Suprapubic skin (tissue), 4 donors: ENCODE data around the gene PTGES2. TPM values are rescaled to one million over a fixed set of nuclear protein-coding genes. Genes with fewer than 3 reads are reported as not detected.
A peak's percentile ranks its signal among the peaks of the same experiment; 100 is the strongest.

ENCODE experiments used
- DNase-seq, 2 donors: peaks; one replicate each; pipeline ENCODE4 v3.0.0-alpha.2; 2019; ENCODE audit warnings: low spot score in 2 of 2
- H3K27ac ChIP-seq: fragments of 200-600 bp; sonication (generic); one replicate; pipeline ENCODE4 v1.5.1; 2019
- H3K27me3 ChIP-seq: fragments of 200-600 bp; sonication (generic); one replicate; pipeline ENCODE4 v1.5.1; 2019
- H3K36me3 ChIP-seq: fragments of 200-600 bp; sonication (generic); one replicate; pipeline ENCODE4 v1.5.1; 2019
- H3K4me1 ChIP-seq: fragments of 200-600 bp; sonication (generic); one replicate; pipeline ENCODE4 v1.5.1; 2019
- H3K4me3 ChIP-seq: fragments of 200-600 bp; sonication (generic); one replicate; pipeline ENCODE4 v1.5.1; 2019; ENCODE audit warnings: mild to moderate bottlenecking
- H3K9me3 ChIP-seq: fragments of 200-600 bp; sonication (generic); one replicate; pipeline ENCODE4 v1.5.1; 2019
- CTCF ChIP-seq, 2 donors: fragments of 200-600 bp in 1 of 2; fragments of 450-650 bp in 1 of 2; sonication (generic) in 1 of 2; IDR thresholded peaks; one replicate each; pipeline ENCODE4 v1.5.1; 2016 to 2019; ENCODE audit warnings: antibody characterized with exemption in 2 of 2, mild to moderate bottlenecking in 1 of 2, moderate library complexity in 1 of 2
- EP300 ChIP-seq: sonication (generic); formaldehyde crosslinking; IDR thresholded peaks from one replicate; pipeline ENCODE4 v1.6.1; 2017; ENCODE audit warnings: antibody characterized with exemption
- POLR2A ChIP-seq, 2 donors: fragments of 450-650 bp; IDR thresholded peaks; one replicate each; pipeline ENCODE4 v1.6.1; 2017; ENCODE audit warnings: antibody characterized with exemption in 2 of 2, mild to moderate bottlenecking in 2 of 2, moderate library complexity in 2 of 2
- POLR2AphosphoS5 ChIP-seq, 3 donors: sonication (generic); formaldehyde crosslinking; IDR thresholded peaks; one replicate each; pipeline ENCODE4 v1.6.1; 2017; ENCODE audit warnings: antibody characterized with exemption in 3 of 3
- WGBS: methylation state at CpG from one replicate; pipeline ENCODE4 v1.1.5; 2018; 5-methylcytosine and 5-hydroxymethylcytosine counted together
- total RNA-seq, 4 donors: library from RNA; depleted of rRNA; stranded (reverse); fragments of >200 nt; gene quantifications; one replicate each; pipeline ENCODE4 v1.1.0, GENCODE V29; 2016

PTGES2 gene
- total RNA-seq, 4 donors from 2014 or later, result 47.4 to 76.0 (median 55.9) TPM

- TF ChIP-seq EP300 (no peak), CTCF (IDR thresholded peaks at IDR 0.05) (no peak), POLR2A (IDR thresholded peaks at IDR 0.05) (no peak), POLR2AphosphoS5 (IDR thresholded peaks at IDR 0.05) (no peak)
- Histone ChIP-seq H3K9me3 (no peaks in the 10 kb centered on the region), H3K27ac (no peak overlapping the region), H3K4me1 (peaks cover 50% of the 10 kb centered on the region), H3K36me3 (peaks cover 55% of the 10 kb centered on the region), H3K4me3 (no peak overlapping the region), H3K27me3 (no peaks in the 10 kb centered on the region)
- no peak for DNase-seq
- 84% methylated on average over 13 of the region's 13 CpGs for WGBS
Measured at GRCh38 chr9:128102196-128102595, 25.3 kb downstream of the PTGES2 start.

DNA sequence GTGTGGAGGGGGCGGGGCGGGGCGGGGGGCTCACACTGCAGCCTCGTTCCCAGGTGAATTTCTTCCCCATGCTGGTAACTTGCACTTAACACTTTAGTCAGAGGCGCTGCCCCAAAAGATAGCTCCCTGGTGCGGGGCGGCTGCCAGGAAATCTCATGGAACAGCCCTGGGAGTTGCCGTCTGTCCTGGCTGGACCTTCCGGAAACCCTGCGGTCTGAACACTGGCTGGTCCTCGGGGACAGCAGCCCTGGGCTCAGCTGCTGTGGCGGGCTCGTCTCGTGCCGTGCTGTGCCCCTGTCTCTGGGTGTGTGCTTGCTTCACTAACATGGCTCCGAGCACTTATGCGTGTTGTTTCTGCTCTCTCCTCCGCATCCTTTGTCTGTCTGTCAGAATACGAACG, 25.8 kb downstream of the PTGES2 start:
- Histone ChIP-seq H3K4me1 (peaks cover 55% of the 10 kb centered on the region), H3K27me3 (no peaks in the 10 kb centered on the region), H3K4me3 (no peak overlapping the region), H3K27ac (no peak overlapping the region), H3K36me3 (peaks cover 49% of the 10 kb centered on the region), H3K9me3 (no peaks in the 10 kb centered on the region)
- WGBS, result 88% methylated on average over 20 of the region's 20 CpGs
- TF ChIP-seq POLR2AphosphoS5 (IDR thresholded peaks at IDR 0.05), result no peak
- no peak for TF ChIP-seq POLR2A (IDR thresholded peaks at IDR 0.05)
- TF ChIP-seq EP300, result no peak
- no peak for TF ChIP-seq CTCF (IDR thresholded peaks at IDR 0.05)
- peak in 1 of 2 donors; percentile 73 for DNase-seq

GRCh38 chr9:128101231-128101661, 26.3 kb downstream of the PTGES2 start:
- Histone ChIP-seq H3K36me3 (peaks cover 45% of the 10 kb centered on the region), H3K27ac (no peak overlapping the region), H3K4me3 (no peak overlapping the region), H3K9me3 (no peaks in the 10 kb centered on the region), H3K4me1 (peaks cover 58% of the 10 kb centered on the region), H3K27me3 (no peaks in the 10 kb centered on the region)
- no peak for DNase-seq
- WGBS, result 93% methylated on average over 12 of the region's 12 CpGs
- TF ChIP-seq EP300, result no peak
- TF ChIP-seq POLR2A (IDR thresholded peaks at IDR 0.05), result no peak
- TF ChIP-seq CTCF (IDR thresholded peaks at IDR 0.05), result no peak
- TF ChIP-seq POLR2AphosphoS5 (IDR thresholded peaks at IDR 0.05), result no peak

GRCh38 chr9:128100581-128100980, 26.9 kb downstream of the PTGES2 start:
- peaks cover 38% of the 10 kb centered on the region for H3K36me3 ChIP-seq
- no peak for DNase-seq
- H3K9me3 ChIP-seq, result no peaks in the 10 kb centered on the region
- peak overlapping the region; percentile 96 for H3K27ac ChIP-seq
- peaks cover 58% of the 10 kb centered on the region for H3K4me1 ChIP-seq
- no peak for TF ChIP-seq CTCF (IDR thresholded peaks at IDR 0.05)
- TF ChIP-seq POLR2A (IDR thresholded peaks at IDR 0.05), result no peak
- TF ChIP-seq EP300, result no peak
- TF ChIP-seq POLR2AphosphoS5 (IDR thresholded peaks at IDR 0.05), result no peak
- no peaks in the 10 kb centered on the region for H3K27me3 ChIP-seq
- H3K4me3 ChIP-seq, result peak overlapping the region; percentile 55
- 82% methylated on average over 3 of the region's 10 CpGs for WGBS

DNA sequence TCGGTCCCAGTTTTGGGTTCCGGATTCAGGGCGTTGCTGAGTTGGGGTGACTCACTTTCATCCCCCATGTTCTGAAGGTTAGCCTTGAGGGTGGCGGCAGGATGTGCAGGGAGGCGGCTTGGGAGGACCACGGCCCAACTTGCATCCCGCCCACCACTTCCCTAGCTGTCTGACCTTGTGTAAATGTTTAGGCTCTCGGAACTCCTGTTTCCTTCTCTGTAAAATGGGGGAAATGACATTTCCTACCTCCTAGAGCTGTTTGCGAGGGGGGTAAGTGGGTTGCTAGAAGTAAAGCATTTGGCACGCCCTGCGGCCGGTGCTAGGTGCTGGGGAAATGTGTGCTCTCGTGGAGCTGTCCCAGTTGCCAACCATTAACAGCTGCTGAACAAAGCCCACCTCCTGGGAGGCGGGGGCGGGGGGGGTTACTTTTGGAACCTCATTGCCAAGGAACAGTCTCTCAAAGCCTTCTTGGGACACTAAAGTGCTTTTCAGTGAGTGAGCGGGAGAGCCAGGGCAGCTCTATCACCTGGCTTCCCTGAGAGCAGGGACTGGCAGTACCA, 27.5 kb downstream of the PTGES2 start:
- no peak for TF ChIP-seq CTCF (IDR thresholded peaks at IDR 0.05)
- TF ChIP-seq POLR2AphosphoS5 (IDR thresholded peaks at IDR 0.05), result no peak
- no peak for TF ChIP-seq EP300
- no peak for TF ChIP-seq POLR2A (IDR thresholded peaks at IDR 0.05)
- peak in 1 of 2 donors; percentile 67 for DNase-seq

More for the DNA sequence above, 27.5 kb downstream of the PTGES2 start:
- no peaks in the 10 kb centered on the region for H3K27me3 ChIP-seq
- peak overlapping the region; percentile 55 for H3K4me3 ChIP-seq
- peaks cover 64% of the 10 kb centered on the region for H3K4me1 ChIP-seq
- 64% methylated on average over 16 of the region's 16 CpGs for WGBS
- peak overlapping the region; percentile 96 for H3K27ac ChIP-seq
- H3K9me3 ChIP-seq, result no peaks in the 10 kb centered on the region
- peaks cover 34% of the 10 kb centered on the region for H3K36me3 ChIP-seq
